Esophagus squamous epithelium (tissue), 5 donors: ENCODE results near the gene CCL25. TPM values are rescaled to one million over a fixed set of nuclear protein-coding genes. Genes with fewer than 3 reads are reported as not detected.

Experiments used
- DNase-seq: peaks from one replicate; lab custom pipeline; 2025; lab: John Stamatoyannopoulos, UW
- H3K27ac ChIP-seq, 4 donors: fragments of 200-600 bp; sonication (generic); one replicate each; pipeline ENCODE4 v1.5.1; 2016 to 2019; ENCODE audit warnings: mild to moderate bottlenecking in 1 of 4
- H3K27me3 ChIP-seq, 4 donors: fragments of 200-600 bp; sonication (generic); 1 replicate in 3 of 4; 2 replicates in 1 of 4; pipeline versions ENCODE4 v1.5.1 to v1.6.0; 2017 to 2021; ENCODE audit warnings: antibody characterized with exemption in 1 of 4
- H3K36me3 ChIP-seq, 3 donors: fragments of 200-600 bp; sonication (generic); one replicate each; pipeline ENCODE4 v1.5.1; 2016 to 2019
- H3K4me1 ChIP-seq, 3 donors: fragments of 200-600 bp; sonication (generic); one replicate each; pipeline ENCODE4 v1.5.1; 2017 to 2019
- H3K4me3 ChIP-seq, 4 donors: fragments of 200-600 bp; sonication (generic); 1 replicate in 3 of 4; 2 replicates in 1 of 4; pipeline ENCODE4 v1.5.1; 2016 to 2019; ENCODE audit warnings: mild to moderate bottlenecking in 2 of 4, moderate library complexity in 1 of 4
- H3K9me3 ChIP-seq, 3 donors: fragments of 200-600 bp; sonication (generic); one replicate each; pipeline ENCODE4 v1.5.1; 2016 to 2019
- POLR2A ChIP-seq, 4 donors: fragments of 450-650 bp; IDR thresholded peaks; one replicate each; pipeline ENCODE4 v1.6.1; 2017; ENCODE audit warnings: antibody characterized with exemption in 4 of 4, mild to moderate bottlenecking in 4 of 4, moderate library complexity in 3 of 4
- WGBS, 2 donors: methylation state at CpG; one replicate each; pipeline ENCODE4 v1.1.5; 2018; 5-methylcytosine and 5-hydroxymethylcytosine counted together
- intact Hi-C: fragments of 100-400 bp; cut with DNase I; formaldehyde crosslinking; loops from one replicate; pipeline ENCODE4 v1.15.0; 2022
- total RNA-seq, 4 donors: library from RNA; depleted of rRNA; stranded (reverse); fragments of >200 nt; gene quantifications; one replicate each; pipeline ENCODE4 v1.1.0, GENCODE V29; 2016
- TF ChIP-seq, protein P1 (sequence below), 6 experiments: fragments of 450-650 bp in 4 of 6; fragments of 200-600 bp in 2 of 6; sonication (generic) in 2 of 6; IDR thresholded peaks; one replicate each; pipeline ENCODE4 v1.5.1; 2016 to 2019; ENCODE audit warnings: antibody characterized with exemption in 6 of 6, mild to moderate bottlenecking in 4 of 6, moderate library complexity in 4 of 6
- donor health status: DM: yes; HTN: yes; CAD: no.

The CCL25 gene
- total RNA-seq, 4 donors from 2014 or later: not detected

DNA sequence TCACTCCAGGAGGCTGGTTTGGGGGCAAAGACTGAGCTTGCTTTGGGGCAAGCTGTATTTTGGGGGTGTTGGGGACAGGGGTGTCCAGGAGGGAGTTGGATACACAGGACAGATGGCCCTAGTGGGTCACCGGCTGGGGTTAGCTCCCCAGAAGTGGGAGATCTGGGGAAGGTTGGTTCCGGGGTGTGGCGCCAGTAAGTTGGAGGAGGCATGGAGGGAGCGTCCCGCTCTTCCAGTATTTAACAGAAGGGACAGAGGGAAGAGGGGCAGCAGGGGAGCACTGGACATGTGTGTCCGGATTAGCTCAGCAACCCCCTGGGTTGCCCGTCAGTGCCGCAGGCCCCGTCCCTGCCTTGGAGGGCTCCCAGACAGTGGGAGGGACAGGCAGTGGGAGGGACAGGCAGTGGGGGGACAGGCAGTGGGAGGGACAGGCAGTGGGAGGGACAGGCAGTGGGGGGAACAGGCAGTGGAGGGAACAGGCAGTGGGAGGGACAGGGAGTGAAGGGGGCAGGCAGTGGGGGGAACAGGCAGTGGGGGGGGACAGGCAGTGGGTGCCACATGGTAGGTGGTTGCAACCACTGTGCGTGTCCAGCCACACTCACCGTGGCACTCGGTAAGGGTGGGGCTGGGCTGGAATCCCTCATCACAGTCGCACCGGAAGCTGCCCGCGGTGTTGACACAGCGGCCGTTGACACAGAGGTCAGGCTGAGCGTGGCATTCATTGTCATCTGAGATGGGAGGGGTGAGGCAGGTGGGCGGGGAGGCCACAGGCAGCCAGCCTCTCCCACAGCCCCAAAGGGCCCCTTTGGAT, 33.2 kb downstream of the CCL25 start:
- WGBS, 2 donors: 40 to 52% methylated on average over 16 to 19 of the region's 20 CpGs
- Histone ChIP-seq H3K9me3 (no peaks in the 10 kb centered on the region), H3K27me3 (peaks cover 0 to 7% (median 0%) of the 10 kb centered on the region in 4 donors), H3K4me3 (no peak overlapping the region), H3K27ac (no peak overlapping the region), H3K36me3 (no peaks in the 10 kb centered on the region), H3K4me1 (no peaks in the 10 kb centered on the region)
- intact Hi-C loops: no loop called here
- no peak for TF ChIP-seq POLR2A (IDR thresholded peaks at IDR 0.05)
- TF ChIP-seq, protein P1, sequence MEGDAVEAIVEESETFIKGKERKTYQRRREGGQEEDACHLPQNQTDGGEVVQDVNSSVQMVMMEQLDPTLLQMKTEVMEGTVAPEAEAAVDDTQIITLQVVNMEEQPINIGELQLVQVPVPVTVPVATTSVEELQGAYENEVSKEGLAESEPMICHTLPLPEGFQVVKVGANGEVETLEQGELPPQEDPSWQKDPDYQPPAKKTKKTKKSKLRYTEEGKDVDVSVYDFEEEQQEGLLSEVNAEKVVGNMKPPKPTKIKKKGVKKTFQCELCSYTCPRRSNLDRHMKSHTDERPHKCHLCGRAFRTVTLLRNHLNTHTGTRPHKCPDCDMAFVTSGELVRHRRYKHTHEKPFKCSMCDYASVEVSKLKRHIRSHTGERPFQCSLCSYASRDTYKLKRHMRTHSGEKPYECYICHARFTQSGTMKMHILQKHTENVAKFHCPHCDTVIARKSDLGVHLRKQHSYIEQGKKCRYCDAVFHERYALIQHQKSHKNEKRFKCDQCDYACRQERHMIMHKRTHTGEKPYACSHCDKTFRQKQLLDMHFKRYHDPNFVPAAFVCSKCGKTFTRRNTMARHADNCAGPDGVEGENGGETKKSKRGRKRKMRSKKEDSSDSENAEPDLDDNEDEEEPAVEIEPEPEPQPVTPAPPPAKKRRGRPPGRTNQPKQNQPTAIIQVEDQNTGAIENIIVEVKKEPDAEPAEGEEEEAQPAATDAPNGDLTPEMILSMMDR (IDR thresholded peaks at IDR 0.05): no peak
- no peak for DNase-seq

DNA sequence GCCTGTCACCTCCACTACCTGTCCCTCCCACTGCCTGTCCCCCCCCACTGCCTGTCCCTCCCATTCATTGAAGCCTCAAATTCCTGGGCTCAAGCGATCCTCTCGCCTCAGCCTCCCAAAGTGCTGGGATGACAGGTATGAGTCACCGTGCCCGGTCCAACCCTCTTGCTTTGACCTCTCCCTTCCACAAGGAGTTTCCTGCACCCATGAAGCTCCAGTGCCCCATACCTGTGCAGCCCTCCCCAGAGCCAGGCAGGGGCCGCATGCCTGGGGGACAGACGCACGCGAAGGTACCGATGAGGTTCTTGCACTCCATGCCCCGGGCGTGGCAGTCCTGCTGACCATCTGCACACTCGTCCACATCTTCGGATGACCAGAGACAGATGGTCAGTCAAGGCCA, 34.3 kb downstream of the CCL25 start:
- Histone ChIP-seq H3K27me3 (peaks cover 0 to 7% (median 0%) of the 10 kb centered on the region in 4 donors), H3K36me3 (no peaks in the 10 kb centered on the region), H3K4me1 (no peaks in the 10 kb centered on the region), H3K27ac (no peak overlapping the region), H3K4me3 (no peak overlapping the region), H3K9me3 (no peaks in the 10 kb centered on the region)
- no peak for DNase-seq
- TF ChIP-seq, protein P1 (IDR thresholded peaks at IDR 0.05): no peak
- TF ChIP-seq POLR2A (IDR thresholded peaks at IDR 0.05): no peak
- WGBS, 2 donors: 73 to 80% methylated on average over 1 to 11 of the region's 13 CpGs
- intact Hi-C loops: no loop called here

DNA sequence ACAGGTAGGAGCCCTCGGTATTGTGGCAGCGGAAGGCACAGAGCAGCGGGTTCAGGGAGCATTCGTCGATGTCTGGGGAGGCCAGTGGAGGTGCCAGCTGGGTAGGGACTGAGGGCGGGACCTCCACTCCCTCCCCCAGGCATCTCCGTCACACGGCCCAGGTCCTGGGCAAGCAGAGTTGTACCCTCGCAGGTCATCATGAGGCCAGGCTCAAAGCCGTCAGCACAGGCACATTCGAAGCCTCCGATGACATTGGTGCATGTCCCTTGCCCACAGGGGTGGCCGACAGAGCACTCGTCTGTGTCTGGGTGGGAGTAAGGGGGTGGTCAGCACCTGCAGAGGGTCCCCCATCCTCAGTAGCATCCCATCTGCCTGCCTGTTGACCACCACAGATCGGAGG, 35.3 kb downstream of the CCL25 start:
- H3K27me3 ChIP-seq: peaks cover 0 to 7% (median 0%) of the 10 kb centered on the region in 4 donors
- no peaks in the 10 kb centered on the region for H3K36me3 ChIP-seq
- H3K9me3 ChIP-seq: peaks cover 0 to under 1% (median 0%) of the 10 kb centered on the region in 3 donors
- intact Hi-C loops: no loop called here
- no peak for TF ChIP-seq POLR2A (IDR thresholded peaks at IDR 0.05)
- TF ChIP-seq, protein P1 (IDR thresholded peaks at IDR 0.05): no peak
- DNase-seq: no peak
- 90 to 93% methylated on average over 2 to 10 of the region's 15 CpGs for WGBS, 2 donors
- H3K27ac ChIP-seq: no peak overlapping the region
- H3K4me1 ChIP-seq: no peaks in the 10 kb centered on the region
- no peak overlapping the region for H3K4me3 ChIP-seq

DNA sequence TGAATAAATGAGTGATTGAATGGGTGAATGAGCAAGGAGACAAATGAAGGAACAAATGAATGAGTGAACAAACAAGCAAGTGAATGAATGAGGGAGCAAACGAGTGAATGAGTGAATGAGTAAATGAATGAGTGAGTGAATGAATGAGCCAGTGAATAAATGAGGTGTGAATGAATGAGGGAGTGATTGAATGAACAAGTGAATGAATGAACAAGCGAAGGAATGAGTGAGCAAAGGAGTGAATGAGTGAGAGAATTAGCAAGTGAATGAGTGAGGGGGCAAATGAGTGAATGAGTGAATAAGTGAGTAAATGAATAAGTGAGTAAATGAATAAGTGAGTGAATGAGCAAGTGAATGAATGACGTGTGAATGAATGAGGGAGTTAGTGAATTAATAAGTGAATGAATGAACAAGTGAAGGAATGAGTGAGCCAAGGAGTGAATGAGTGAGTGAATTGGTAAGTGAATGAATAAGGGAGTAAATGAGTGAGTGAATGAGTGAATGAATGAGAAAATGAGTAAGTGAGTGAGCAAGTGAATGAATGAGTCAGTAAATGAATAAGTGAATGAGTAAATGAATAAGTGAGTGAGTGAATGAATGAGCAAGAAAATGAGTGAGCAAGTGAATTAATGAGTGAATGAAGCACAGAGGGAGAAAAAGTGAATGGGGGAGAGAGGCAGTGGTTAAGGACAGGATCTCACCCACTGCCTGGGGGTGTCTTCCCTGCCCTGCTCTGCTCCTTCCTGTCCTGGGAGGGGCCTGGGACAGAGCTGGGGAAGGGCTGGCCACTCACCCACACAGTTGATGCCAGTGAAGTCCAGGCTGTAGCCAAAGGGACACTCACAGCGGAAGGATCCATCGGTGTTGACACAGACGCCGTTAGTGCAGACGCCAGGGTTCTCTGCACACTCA, 36.4 kb downstream of the CCL25 start:
- H3K4me1 ChIP-seq: no peaks in the 10 kb centered on the region
- intact Hi-C loops: no loop called here
- 61 to 74% methylated on average over 4 to 7 of the region's 8 CpGs for WGBS, 2 donors
- H3K27ac ChIP-seq: no peak overlapping the region
- no peaks in the 10 kb centered on the region for H3K36me3 ChIP-seq
- H3K27me3 ChIP-seq: peaks cover 0 to 7% (median 0%) of the 10 kb centered on the region in 4 donors
- no peak for TF ChIP-seq POLR2A (IDR thresholded peaks at IDR 0.05)
- TF ChIP-seq, protein P1 (IDR thresholded peaks at IDR 0.05): no peak
- H3K9me3 ChIP-seq: peaks cover 0 to 12% (median under 1%) of the 10 kb centered on the region in 3 donors
- H3K4me3 ChIP-seq: no peak overlapping the region
- DNase-seq: no peak
